Astrocyte of the spinal cord (primary cell): Measurements from ENCODE around the gene ELF2.
"Not testable (repeated sequence)": the region's sequence is repeated elsewhere in the genome, so short reads cannot be mapped to it uniquely, and the experiment has no call there.

ENCODE experiments used
- DNase-seq: peaks from one replicate; pipeline ENCODE4 v3.0.0; 2011; ENCODE audit warnings: low read depth, low spot score
- H3K4me3 ChIP-seq: 2 replicates; pipeline ENCODE4 v1.5.1; 2011; ENCODE audit warnings: low read depth, mild to moderate bottlenecking, low read length, moderate library complexity
- in situ Hi-C: cut with HindIII; loops from 2 replicates; pipeline ENCODE4 v1.10.0; 2017; ENCODE audit warnings: low sequenced_read_pairs
- TF ChIP-seq, protein P1 (sequence below): IDR thresholded peaks from 2 replicates; pipeline ENCODE4 v1.5.1; 2012; ENCODE audit warnings: low read depth, mild to moderate bottlenecking, low read length, inconsistent platforms

ELF2 gene

DNA sequence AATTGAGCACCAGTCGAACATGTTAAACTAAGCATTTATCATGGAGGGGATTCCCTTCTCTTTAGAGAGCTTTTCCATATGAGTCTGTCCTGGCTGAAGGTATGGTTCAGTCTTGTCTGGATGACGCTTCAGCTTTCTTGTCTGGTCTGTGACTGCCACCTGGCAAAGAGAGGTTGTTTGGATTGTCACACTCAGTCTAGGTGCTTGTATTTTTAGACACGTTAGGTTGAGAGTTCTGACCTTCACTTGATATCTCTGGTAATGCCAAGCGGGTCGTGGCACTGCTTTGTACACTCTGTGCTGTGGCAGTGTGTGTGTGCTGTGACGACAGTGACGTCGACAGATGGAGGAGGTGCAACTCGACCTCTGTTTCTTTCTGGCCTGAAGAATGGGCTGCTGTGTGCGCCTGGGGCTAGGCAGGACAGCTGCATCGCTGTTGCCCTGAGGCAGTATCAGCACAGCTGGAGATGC, 148.8 kb downstream of the ELF2 start:
- TF ChIP-seq, protein P1, sequence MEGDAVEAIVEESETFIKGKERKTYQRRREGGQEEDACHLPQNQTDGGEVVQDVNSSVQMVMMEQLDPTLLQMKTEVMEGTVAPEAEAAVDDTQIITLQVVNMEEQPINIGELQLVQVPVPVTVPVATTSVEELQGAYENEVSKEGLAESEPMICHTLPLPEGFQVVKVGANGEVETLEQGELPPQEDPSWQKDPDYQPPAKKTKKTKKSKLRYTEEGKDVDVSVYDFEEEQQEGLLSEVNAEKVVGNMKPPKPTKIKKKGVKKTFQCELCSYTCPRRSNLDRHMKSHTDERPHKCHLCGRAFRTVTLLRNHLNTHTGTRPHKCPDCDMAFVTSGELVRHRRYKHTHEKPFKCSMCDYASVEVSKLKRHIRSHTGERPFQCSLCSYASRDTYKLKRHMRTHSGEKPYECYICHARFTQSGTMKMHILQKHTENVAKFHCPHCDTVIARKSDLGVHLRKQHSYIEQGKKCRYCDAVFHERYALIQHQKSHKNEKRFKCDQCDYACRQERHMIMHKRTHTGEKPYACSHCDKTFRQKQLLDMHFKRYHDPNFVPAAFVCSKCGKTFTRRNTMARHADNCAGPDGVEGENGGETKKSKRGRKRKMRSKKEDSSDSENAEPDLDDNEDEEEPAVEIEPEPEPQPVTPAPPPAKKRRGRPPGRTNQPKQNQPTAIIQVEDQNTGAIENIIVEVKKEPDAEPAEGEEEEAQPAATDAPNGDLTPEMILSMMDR: no peak
- in situ Hi-C loops: no loop called here
- H3K4me3 ChIP-seq: no peak overlapping the region
- no peak for DNase-seq

DNA sequence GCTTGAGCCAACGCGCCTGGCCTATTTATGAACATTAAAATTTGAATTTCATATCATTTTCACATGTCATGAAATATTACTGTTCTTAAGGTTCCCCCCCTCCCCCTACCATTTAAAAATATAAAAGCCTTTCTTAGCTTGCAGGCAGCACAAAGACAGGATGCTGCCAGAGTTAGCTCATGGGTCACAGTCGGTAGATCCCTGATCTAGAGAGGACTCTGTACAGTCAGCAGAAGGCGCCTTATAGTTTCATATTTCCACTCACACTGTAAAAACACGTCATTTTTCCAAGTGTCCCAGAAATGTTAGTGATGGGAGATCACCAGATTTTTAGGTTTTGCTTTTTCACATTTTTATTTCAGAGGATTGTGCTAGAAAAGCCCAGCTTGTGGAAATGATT, 149.2 kb downstream of the ELF2 start:
- H3K4me3 ChIP-seq: no peak overlapping the region

DNA sequence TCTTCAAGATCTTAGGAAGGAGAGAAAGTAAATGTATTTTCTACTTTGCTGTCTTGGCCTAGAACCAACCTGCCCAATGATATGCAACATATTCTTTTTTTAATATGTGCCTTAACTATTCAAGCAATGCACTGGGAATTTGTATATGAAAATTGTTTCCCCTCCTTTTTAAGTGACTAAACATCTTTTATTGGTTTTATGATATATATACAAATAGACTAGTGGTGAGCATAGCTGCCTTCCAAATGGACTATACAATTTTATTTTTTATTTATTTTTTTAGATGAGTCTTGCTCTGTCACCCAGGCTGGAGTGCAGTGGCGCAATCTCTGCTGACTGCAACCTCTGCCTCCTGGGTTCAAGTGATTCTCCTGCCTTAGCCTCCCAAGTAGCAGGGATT, 151.2 kb downstream of the ELF2 start:
- TF ChIP-seq, protein P1: no peak
- H3K4me3 ChIP-seq: no peak overlapping the region
- in situ Hi-C loops: no loop called here
- no peak for DNase-seq

More for the DNA sequence above, 149.2 kb downstream of the ELF2 start:
- TF ChIP-seq, protein P1: no peak
- in situ Hi-C loops: no loop called here
- no peak for DNase-seq

DNA sequence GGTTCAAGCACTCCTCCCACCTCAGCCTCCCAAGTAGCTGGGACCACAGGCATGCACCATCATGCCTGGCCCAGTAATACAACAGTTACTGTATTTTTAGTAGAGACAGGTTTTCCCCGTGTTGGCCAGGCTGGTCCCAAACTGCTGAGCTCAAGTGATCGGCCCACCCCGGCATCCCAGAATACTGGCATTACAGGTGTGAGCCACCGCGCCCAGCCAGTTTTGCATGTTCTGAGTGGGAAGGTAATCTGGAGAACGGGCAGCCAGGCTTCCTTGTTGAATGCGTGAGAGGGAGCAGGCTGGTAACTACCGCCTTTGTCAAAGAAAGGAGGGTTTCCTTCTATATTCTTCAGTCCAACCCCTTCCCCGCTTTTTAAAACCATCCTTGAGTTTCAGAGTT, 152.3 kb downstream of the ELF2 start:
- TF ChIP-seq, protein P1: no peak
- no peak overlapping the region for H3K4me3 ChIP-seq
- DNase-seq: no peak
- in situ Hi-C loops: no loop called here

DNA sequence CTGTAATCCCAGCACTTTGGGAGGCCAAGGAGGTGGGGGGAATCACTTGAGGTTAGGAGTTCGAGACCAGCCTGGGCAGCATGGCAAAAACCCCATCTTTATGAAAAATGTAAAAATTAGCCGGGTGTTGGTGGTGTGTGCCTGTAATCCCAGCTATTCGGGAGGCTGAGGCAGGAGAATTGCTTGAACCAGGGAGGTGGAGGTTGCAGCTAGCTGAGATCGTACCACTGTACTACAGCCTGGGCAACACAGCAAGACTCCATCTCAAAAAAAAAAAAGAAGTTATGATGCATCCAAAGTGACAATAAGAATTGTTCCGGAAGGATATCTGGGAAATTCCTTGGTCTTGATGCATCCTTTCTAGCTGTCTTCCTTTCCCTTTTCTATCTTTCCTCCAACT, 154.2 kb downstream of the ELF2 start:
- DNase-seq: no peak
- in situ Hi-C loops: no loop called here
- no peak overlapping the region for H3K4me3 ChIP-seq
- TF ChIP-seq, protein P1: no peak

DNA sequence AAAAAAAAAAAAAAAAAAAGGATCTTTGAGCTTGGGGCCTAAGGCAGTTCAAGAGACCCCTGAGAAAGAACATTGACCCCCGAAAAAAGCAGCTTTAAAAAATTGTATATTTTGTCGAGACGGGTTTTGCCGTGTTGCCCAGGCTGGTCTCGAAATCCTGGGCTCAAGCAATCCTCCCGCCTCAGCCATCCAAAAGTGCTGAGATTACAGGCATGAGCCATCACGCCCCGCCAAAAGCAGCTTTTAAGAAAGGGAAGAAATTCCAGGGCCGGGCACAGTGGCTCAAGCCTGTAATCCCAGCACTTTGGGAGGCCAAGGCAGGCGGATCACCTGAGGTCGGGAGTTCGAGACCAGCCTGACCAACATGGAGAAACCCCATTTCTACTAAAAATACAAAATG, 155.9 kb downstream of the ELF2 start:
- H3K4me3 ChIP-seq, in situ Hi-C loops, DNase-seq: not testable (repeated sequence)

DNA sequence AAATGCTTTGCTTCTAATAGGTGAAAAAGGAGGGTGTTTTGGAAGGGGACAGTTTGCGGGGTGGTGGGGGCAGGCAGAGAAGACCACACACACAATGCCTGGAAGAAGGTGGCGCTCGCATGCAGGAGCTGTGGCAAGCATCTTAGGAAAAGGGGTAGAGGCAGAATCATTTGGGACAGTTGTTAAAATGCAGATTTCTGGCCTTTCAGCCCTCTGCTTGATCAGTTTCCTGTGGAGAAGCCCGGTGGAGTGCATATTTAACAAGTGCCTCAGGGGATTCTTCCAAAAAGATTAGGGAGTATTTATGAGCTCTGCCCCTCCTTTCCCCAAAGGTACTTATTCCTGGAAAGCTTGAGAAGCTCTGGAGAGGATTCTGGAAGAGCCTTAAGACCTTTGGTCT, 156.6 kb downstream of the ELF2 start:
- no peak for DNase-seq
- TF ChIP-seq, protein P1: no peak
- no peak overlapping the region for H3K4me3 ChIP-seq
- in situ Hi-C loops: no loop called here
